ENCODE data around the gene GNL2.
A peak's percentile ranks its signal among the peaks of the same experiment; 100 is the strongest.

The GNL2 gene

DNA sequence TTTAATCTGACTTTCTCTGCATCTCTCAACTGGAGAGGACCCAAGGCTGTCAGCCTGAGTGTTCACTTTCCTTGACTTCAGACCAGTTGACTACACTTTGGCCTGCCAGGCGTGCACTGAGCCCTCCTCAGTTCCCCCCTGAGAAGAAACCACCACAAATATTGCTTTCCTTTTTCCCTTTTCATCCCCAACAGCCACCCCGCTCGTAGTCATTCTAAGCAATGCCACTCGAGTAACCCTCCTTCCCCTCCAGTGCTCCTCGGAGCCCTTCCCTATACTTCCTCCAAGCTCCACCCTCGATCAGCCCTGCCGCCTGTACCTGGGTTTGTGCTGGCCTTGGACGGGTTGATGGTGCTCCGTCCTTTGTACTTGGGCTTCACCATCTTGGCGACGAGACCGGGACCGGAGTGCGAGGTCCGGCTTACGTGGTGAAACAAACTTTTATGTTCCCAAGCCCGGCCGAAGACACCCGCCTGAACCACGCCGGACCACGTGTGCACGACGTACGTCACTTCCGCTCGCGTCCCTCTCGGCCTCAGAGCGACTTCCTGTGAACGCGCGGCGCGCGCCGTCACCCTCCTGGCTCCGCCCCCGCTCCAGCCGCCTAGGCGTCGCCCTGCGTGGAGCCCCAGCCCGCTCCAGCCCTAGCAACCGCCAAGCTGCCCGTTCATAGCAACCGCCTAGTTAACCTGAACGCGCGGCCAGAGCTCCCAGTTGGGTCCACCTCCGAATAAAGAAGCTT is at the start of gene GNL2:
Gene GNL2, minus strand, starts transcription at position 498 of the 742 bp plus-strand sequence. Its CDS starts 115 bp downstream, at position 383.
- peak; percentile 92 to 96 (median 93) for DNase-seq (ENCODE audit: low read depth in 2 of 3, low spot score in 1 of 3)

GRCh38 chr1:37641059-37641458 is 45.3 kb upstream of the GNL2 start:
- no peak for DNase-seq (ENCODE audit: low read depth in 2 of 3, low spot score in 1 of 3)

DNA sequence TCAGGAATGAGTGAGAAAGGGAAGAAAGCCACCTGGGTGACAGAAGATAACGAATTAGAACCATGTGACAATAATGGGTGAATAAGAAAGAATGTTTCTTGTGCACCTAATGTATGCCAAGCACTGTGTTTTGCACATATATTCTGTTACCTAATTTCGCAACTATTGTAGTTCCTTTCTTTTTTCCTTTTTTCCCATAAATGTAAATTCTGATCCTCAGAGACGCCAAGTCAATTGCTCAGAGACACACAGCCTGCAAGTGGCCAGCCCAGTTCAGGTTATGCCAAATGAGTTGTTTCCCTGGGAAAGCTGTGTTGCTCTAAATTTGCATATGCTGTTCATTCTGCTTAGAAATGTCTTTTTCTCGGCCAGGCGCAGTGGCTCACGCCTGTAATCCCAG is 40.7 kb upstream of the GNL2 start:
- no peak for DNase-seq (ENCODE audit: low read depth in 2 of 3, low spot score in 1 of 3)

GRCh38 chr1:37634992-37635902 is 39.5 kb upstream of the GNL2 start:
- no peak for DNase-seq (ENCODE audit: low read depth in 2 of 3, low spot score in 1 of 3)

DNA sequence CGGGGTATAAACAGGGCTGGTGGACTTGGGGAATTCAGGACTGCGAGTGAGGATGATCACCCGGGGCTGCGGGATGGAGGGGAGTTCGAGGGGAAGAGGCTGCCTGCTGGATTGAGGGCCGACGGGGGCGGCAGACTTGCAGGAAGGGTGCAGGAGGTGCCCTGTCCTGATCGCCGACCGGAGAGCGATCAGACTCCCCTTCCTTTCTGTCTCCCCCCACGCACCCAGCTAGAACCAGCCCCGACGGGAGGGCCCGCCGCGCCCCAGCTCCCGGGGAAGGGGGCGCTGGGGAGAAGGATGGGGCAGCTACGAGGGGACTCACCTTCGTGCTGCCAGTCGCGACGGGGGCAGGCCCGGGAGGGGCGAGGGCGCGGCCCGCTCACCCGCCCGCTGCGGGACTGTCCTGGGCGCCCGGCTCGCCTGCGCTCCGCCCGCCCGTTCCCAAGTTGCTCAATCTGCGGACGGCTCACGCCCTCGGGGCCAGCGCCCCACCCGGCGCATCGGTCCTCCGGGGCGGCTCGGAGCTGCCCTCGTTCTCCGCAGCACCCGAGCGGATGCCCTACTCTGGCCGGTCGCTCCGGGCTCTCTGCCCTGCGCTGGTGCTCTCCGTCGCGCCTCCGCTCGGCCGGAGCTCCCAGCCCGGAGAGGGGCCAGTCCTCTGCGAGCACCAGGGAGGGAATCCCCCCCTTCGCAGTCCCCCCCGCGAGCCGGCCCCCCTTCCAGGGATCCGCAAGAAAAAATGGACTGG is 38.7 kb upstream of the GNL2 start, which contains the start of gene RSPO1:
Gene RSPO1, minus strand, starts transcription at position 649 of the 748 bp plus-strand sequence. CDS start 5,231 bp downstream, outside the sequence.
- no peak for DNase-seq (ENCODE audit: low read depth in 2 of 3, low spot score in 1 of 3)

- no peak for DNase-seq (ENCODE audit: low read depth in 2 of 3, low spot score in 1 of 3)
Measured at GRCh38 chr1:37633938-37634243, 38.2 kb upstream of the GNL2 start.

DNA sequence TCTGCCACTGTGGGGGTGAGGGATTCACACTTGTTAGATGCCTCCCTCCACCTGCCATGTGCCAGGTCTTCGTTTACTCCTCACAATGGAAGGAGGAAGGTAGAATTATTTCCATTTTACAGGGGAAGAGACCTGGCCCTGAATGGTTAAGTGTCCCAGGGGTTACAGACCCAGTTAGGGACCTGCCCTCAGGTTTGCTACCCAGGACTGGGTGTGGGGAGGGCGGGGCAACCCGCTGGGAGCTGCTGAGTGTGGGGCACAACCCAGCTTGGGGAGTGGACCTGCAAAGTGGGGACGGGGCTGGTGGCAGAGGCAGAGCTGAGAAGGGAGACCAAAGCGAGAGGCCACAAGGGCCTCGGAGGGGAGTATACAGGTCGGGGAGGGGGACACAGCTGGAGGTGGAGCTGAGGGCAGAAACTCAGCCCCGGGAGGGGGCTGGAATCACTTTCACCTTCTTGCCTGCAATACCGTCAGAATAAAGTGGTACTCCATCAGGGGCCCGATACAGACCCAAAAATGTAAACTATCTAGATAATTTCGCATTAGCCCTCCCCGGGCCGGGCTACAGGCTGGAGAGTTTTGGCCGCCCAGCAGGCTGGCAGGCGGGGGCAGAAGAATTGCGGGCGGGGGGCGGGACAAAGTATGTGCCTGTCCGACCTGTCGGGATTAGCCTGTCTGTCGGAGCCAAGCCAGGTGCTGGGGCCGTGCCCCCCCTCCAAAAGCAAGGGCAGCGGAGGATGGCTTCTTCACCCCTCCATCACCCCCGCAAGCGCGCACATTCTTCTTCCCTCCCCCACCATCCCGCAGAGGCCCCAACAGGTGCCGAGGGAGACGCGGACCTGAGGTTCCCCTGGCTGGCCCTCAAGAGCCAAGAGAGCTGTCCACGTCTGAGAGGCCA is 37.6 kb upstream of the GNL2 start:
- no peak for DNase-seq (ENCODE audit: low read depth in 2 of 3, low spot score in 1 of 3)

DNA sequence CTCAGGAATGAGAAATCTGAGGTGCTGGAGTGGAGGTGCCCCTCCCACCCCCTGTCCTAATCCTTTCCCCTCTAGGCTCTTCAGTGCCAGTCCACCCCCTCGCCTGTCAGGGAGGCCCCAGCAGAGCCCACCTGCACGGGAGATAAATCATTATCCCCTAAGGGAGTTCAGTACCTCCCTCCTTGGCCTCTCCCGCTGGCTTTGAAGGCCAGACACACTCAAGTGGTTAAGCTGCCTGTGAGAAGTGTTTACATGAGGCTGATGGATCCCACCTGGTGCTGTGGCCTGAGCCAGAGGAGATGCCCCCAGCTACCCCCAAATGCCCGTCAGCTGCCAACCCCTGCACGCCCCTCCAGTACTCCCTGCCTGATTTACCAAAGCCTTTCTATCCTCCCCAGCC is 35.3 kb upstream of the GNL2 start:
- no peak for DNase-seq (ENCODE audit: low read depth in 2 of 3, low spot score in 1 of 3)

- no peak for DNase-seq (ENCODE audit: low read depth in 2 of 3, low spot score in 1 of 3)
Measured at GRCh38 chr1:37630426-37631028, 34.8 kb upstream of the GNL2 start.

DNA sequence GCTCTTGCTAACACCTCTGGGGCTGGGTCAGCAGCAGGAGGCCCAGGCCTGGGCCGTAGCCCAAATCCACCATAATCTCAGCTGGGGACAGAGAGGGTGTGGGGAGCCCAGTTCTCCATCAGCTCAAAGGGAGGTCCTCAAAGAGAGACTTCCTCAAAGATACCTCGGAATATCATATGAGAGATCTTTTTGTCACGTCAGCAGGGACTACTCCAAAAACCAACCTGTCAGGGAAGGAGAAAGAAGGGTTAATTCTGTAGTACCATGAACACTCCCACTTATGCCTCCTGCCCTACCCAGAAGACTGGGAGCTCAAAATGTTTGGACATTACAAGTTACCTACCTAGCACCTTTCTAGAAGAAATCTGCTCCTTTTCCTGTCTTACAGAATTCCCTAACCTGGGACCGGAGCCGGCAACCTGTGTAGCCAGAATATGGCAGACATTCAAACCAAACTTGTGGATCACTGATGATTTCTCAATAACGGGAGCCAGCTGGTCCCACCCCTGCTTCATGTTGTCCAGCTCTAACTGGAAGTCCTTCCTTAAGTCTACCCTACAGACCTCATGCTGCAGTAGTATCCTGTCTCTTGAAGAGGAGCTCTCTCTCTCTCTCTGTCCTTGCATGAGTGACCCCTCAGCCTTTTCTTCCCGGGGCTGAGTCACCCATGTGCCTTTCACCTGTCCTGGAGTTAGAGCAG is 34.1 kb upstream of the GNL2 start:
- DNase-seq (ENCODE audit: low read depth in 2 of 3, low spot score in 1 of 3): no peak

DNA sequence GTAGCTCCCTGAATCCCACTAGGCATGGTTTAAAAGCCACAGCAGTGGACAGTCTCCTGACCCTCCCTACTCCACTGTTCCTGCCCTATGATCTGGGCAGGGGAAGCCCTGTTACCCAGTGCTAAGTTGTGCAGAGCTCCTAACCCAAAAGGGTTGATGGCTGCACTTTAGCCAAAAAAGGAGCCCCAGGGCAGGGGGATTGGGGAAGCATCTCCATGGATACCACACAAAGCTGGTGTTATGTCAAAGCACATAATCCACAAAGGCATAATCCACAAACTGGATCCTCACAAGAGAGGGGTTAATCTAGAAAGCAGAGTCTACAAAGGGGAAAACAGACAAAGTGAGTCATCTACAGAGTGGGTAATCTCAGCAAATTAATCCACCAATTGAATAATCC is 33.3 kb upstream of the GNL2 start:
- DNase-seq (ENCODE audit: low read depth in 2 of 3, low spot score in 1 of 3): no peak

- no peak for DNase-seq (ENCODE audit: low read depth in 2 of 3, low spot score in 1 of 3)
Measured at GRCh38 chr1:37628026-37628556, 32.4 kb upstream of the GNL2 start.

- no peak for DNase-seq (ENCODE audit: low read depth in 2 of 3, low spot score in 1 of 3)
Measured at GRCh38 chr1:37622131-37622530, 26.4 kb upstream of the GNL2 start.

DNA sequence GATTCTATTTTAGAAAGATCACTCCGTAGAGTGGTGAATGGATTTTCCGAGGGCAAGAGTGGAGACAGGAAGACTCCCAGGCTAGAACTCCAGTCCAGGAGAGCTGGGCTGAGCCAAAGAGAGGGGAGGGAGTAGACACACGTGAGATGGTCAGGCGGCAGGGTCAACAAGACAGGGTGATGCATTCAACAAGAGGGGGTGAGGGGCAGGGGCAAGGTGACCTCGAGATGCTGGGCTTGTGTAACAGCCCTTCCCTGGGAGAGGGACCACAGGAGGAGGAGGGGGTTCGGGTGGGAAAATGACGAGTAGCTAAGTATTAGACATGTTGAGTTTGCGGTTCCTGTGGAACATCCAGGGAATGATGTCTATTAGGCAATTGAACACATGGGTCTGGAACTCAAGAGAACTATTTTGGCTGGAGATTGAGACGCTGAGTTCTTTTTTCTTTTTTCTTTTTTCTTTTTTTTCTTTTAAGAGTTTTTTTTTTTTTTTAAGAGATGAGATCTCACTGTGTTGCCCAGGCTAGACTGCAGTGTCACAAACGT is 25.7 kb upstream of the GNL2 start:
- DNase-seq (ENCODE audit: low read depth in 2 of 3, low spot score in 1 of 3): no peak

- DNase-seq (ENCODE audit: low read depth in 2 of 3, low spot score in 1 of 3): no peak
Measured at GRCh38 chr1:37620707-37621106, 25.0 kb upstream of the GNL2 start.

DNA sequence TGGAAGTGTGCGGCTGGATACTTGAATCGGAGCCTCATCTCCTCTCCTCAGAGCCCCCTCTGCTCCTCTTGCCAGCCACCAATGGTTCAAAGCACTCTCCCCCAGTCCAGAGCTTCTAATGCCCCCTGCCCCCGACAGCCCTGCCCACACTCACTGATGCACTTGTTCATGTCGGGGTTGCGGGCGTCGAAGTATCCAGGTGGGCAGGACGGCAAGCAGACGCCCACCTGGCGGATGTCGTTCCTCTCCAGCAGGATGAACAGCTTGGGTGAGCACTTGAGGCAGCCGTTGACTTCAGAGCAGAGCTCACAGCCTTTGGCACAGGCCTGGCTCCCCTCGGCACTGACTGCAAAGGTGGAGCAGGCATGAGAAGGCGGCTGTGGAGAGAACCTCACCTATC is 20.6 kb upstream of the GNL2 start:
- no peak for DNase-seq (ENCODE audit: low read depth in 2 of 3, low spot score in 1 of 3)

DNA sequence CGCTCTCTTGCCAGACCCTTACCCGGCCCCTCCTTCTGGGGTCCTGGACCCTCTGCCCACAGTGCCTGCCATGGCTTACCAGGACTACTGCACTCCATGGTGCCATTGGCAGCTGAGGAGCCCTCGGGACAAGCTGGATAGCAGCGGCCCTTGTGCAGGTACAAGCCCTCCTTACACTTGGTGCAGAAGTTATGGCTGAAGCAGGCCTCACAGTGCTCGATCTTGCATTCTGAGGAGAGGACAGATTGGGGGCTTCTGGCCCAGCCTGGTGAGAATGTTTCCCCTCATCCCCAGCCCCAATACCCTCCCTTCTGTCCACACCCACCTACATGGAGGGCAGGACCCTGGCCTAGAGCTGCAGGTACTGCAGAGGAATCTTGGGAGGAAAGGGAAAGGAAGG is 18.4 kb upstream of the GNL2 start:
- no peak for DNase-seq (ENCODE audit: low read depth in 2 of 3, low spot score in 1 of 3)

GRCh38 chr1:37612186-37612585 is 16.4 kb upstream of the GNL2 start:
- DNase-seq (ENCODE audit: low read depth in 2 of 3, low spot score in 1 of 3): no peak

DNA sequence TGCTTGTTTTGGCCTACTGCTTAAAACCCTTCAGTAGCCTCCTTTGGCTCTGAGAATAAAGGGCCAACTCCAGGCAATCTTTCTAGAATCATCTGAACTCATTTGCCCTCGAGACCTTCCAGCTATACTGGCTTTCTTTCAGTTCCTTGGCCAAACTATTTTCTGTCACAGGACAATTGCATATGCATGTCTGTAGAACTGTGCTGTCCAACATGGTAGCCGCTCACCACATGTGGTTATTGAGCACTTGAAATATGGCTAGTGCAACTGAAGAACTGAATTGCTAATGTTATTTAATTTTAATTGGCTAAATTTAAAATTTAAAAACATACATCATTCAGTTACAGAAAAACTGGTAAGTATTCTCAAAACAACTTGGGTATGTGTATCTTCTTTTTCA is 14.3 kb upstream of the GNL2 start:
- DNase-seq (ENCODE audit: low read depth in 2 of 3, low spot score in 1 of 3): no peak

All from stimulated activated CD4-positive, alpha-beta T cell treated with anti-CD3 and anti-CD28 coated beads, Interleukin-12 subunit alpha, Interleukin-12 subunit beta, amount 100 ng/mL, for 48 hours (primary cell).